ENCODE measurements around the gene PPM1B. TPM values are rescaled to one million over a fixed set of nuclear protein-coding genes. Genes with fewer than 3 reads are reported as not detected.

PPM1B gene
- total and polyA plus RNA-seq, 2 of the 8 experiments (the other 6 are each of a cell fraction or from before 2014, with no cell fraction given), result 43.6 to 126 TPM

- TF ChIP-seq NANOG (IDR thresholded peaks at IDR 0.05; ENCODE audit: insufficient read depth, low read depth, low read length, poor library complexity, severe bottlenecking) (no peak), CREB1 (IDR thresholded peaks at IDR 0.05) (no peak), RFX5 (IDR thresholded peaks at IDR 0.05; ENCODE audit: borderline replicate concordance, low read depth, low read length) (no peak), MAFK (IDR thresholded peaks at IDR 0.05; ENCODE audit: low read depth, low read length) (no peak), BCL11A (IDR thresholded peaks at IDR 0.05; ENCODE audit: low read depth in 2 of 2, low read length in 2 of 2) (no peak)
Observed at GRCh38 chr2:44190526-44190925, 21.9 kb downstream of the PPM1B start (continued).
